Mesodermal cell (in vitro differentiated cells): ENCODE data around the gene NEK2.

Experiments used
- H3K27ac ChIP-seq: 2 replicates; pipeline ENCODE4 v1.7.0; 2013; ENCODE audit warnings: mild to moderate bottlenecking, low read depth, low read length, moderate library complexity; ENCODE audit not compliant: severe bottlenecking
- H3K36me3 ChIP-seq: 2 replicates; pipeline ENCODE4 v1.7.1; 2013; ENCODE audit warnings: mild to moderate bottlenecking, low read length, moderate library complexity; ENCODE audit not compliant: control insufficient read depth, insufficient read depth
- H3K4me1 ChIP-seq: one replicate; pipeline ENCODE4 v1.7.1; 2013; ENCODE audit warnings: mild to moderate bottlenecking, low read length; ENCODE audit not compliant: insufficient read depth, control insufficient read depth, poor library complexity, severe bottlenecking
- H3K4me3 ChIP-seq: 2 replicates; pipeline ENCODE4 v1.7.0; 2013; ENCODE audit warnings: low read length, control low read depth, mild to moderate bottlenecking; ENCODE audit not compliant: insufficient read depth, poor library complexity, severe bottlenecking; ENCODE audit errors: extremely low read depth
- H3K9me3 ChIP-seq: 2 replicates; pipeline ENCODE4 v1.7.1; 2013; ENCODE audit warnings: mild to moderate bottlenecking, low read length, moderate library complexity; ENCODE audit not compliant: control insufficient read depth
- WGBS, 2 experiments: methylation state at CpG; one replicate each; pipeline ENCODE4 v1.1.5; 2013; ENCODE audit warnings: missing lambda C conversion rate in 2 of 2; ENCODE audit not compliant: insufficient coverage in 2 of 2; 5-methylcytosine and 5-hydroxymethylcytosine counted together

Gene NEK2

GRCh38 chr1:211708926-211709325 lies 33.5 kb upstream of the NEK2 start:
- WGBS, 2 experiments = 83 to 93% methylated on average over 1 to 3 of the region's 4 CpGs
- no peaks in the 10 kb centered on the region for H3K4me1 ChIP-seq
- no peaks in the 10 kb centered on the region for H3K36me3 ChIP-seq
- no peak overlapping the region for H3K4me3 ChIP-seq
- H3K27ac ChIP-seq = no peak overlapping the region
- H3K9me3 ChIP-seq = no peaks in the 10 kb centered on the region

DNA sequence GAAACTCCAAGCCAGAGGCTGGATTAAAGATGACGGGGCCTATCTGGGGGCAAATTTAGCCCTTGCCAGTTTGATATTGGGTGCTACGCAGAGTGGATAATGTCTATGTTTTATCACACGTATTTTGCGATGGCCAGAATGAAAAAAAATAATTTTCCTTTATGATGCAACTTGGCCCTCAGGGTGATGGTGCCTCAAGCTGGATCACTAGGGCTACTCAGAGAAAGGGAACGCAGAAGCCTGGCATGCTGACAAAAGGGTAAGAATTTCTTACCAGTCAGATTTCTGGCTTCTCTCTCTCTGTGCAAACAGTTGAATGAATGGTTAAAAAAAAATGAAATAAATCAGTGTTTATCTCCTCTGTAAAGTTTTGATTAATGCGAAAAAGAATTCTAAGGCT lies 32.6 kb upstream of the NEK2 start:
- Histone ChIP-seq H3K4me3 (no peak overlapping the region), H3K4me1 (no peaks in the 10 kb centered on the region), H3K9me3 (no peaks in the 10 kb centered on the region), H3K27ac (no peak overlapping the region), H3K36me3 (no peaks in the 10 kb centered on the region)
- whole genome bisulfite sequencing, 2 experiments = 87 to 98% methylated on average over 5 to 6 of the region's 6 CpGs

GRCh38 chr1:211705467-211706091 lies 30.2 kb upstream of the NEK2 start:
- no peaks in the 10 kb centered on the region for H3K9me3 ChIP-seq
- H3K27ac ChIP-seq = no peak overlapping the region
- 83 to 90% methylated on average over 4 to 5 of the region's 6 CpGs for WGBS, 2 experiments
- no peak overlapping the region for H3K4me3 ChIP-seq
- no peaks in the 10 kb centered on the region for H3K4me1 ChIP-seq
- no peaks in the 10 kb centered on the region for H3K36me3 ChIP-seq

DNA sequence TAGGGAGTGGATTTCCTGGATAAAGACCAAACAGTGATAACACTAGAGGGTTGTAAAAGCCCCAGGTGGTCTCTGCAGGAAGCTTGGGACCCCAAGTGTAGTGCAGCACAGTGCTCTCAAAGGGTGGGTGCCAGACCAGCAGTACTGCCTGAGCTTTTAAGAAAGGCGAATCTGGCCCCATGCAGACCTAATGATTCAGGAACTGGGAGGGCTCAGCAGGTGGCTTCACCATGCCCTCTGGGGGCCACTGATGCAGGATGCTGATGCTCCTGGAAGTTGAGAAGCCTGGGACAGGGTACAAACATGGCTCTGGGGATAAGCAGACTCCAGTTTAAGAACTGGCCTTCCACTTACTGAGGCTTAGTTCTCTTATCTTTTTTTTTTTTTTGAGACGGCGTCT lies 29.1 kb upstream of the NEK2 start:
- Histone ChIP-seq H3K4me1 (no peaks in the 10 kb centered on the region), H3K4me3 (no peak overlapping the region), H3K27ac (no peak overlapping the region), H3K36me3 (no peaks in the 10 kb centered on the region), H3K9me3 (no peaks in the 10 kb centered on the region)
- WGBS, 2 experiments = 90 to 95% methylated on average over 1 to 2 of the region's 3 CpGs

DNA sequence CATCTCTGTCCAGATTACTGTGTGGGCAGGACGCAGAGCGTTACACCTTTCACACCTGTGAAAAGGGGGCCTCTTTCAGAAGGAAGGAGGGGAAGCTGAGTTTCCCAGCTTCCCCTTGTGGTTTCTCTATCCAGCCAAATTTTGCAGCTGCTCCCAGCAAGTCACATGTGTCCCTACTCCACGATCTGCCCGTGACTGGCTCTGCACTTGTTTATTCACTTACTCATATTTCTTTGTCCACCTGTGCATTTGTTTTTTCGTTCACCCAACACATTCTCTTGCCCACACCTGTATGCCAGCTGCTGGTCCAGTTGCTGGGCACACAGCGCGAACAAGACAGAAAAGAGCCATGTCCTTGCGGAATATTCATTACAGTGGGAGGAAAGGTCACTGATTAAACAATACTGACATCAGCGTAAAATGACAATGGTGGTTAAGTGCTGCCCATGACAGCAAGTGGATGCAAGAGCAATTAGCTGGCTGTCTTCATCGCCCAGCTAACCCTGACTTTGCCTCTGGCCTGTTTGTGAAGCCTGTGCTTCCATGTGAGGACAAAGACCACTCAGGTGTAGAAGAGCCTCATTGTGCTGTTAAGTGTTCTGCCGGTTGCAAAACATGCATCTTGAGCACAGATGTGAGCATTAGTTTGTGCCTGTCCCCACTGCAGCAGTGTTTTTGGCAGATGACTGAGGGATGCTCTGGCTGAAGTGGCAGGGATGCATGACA lies 28.6 kb upstream of the NEK2 start:
- no peak overlapping the region for H3K4me3 ChIP-seq
- H3K36me3 ChIP-seq = no peaks in the 10 kb centered on the region
- 91 to 93% methylated on average over 11 of the region's 11 CpGs for WGBS, 2 experiments

GRCh38 chr1:211701733-211702132 lies 26.3 kb upstream of the NEK2 start:
- Histone ChIP-seq H3K4me3 (no peak overlapping the region), H3K4me1 (no peaks in the 10 kb centered on the region), H3K36me3 (no peaks in the 10 kb centered on the region), H3K9me3 (no peaks in the 10 kb centered on the region), H3K27ac (no peak overlapping the region)
- 92 to 95% methylated on average over 6 of the region's 6 CpGs for WGBS, 2 experiments

More for the DNA sequence above, 28.6 kb upstream of the NEK2 start:
- no peak overlapping the region for H3K27ac ChIP-seq
- H3K4me1 ChIP-seq = no peaks in the 10 kb centered on the region
- no peaks in the 10 kb centered on the region for H3K9me3 ChIP-seq

DNA sequence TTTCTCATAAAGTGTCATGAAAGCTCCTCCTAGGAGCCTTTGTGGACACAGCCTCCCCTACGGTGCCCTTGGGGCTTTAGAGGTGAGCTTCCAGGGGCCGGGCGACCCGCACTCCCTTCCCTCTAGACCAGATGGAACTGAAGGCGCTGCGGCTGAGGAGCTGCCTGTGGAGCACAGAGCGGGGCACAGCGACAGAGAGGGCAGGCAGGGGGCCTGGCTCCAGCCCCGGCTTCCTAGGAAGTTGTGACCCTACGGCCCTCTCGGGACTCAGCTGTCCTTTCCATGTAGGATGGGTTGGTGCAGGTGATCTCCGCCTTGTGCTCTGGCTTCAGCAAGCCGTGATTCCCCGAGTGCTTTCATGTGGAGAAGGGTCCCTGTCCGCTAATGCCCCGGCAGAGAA lies 23.6 kb upstream of the NEK2 start:
- Histone ChIP-seq H3K4me1 (no peaks in the 10 kb centered on the region), H3K36me3 (no peaks in the 10 kb centered on the region), H3K4me3 (no peak overlapping the region), H3K27ac (no peak overlapping the region), H3K9me3 (no peaks in the 10 kb centered on the region)
- WGBS, 2 experiments = 82 to 83% methylated on average over 16 of the region's 16 CpGs

DNA sequence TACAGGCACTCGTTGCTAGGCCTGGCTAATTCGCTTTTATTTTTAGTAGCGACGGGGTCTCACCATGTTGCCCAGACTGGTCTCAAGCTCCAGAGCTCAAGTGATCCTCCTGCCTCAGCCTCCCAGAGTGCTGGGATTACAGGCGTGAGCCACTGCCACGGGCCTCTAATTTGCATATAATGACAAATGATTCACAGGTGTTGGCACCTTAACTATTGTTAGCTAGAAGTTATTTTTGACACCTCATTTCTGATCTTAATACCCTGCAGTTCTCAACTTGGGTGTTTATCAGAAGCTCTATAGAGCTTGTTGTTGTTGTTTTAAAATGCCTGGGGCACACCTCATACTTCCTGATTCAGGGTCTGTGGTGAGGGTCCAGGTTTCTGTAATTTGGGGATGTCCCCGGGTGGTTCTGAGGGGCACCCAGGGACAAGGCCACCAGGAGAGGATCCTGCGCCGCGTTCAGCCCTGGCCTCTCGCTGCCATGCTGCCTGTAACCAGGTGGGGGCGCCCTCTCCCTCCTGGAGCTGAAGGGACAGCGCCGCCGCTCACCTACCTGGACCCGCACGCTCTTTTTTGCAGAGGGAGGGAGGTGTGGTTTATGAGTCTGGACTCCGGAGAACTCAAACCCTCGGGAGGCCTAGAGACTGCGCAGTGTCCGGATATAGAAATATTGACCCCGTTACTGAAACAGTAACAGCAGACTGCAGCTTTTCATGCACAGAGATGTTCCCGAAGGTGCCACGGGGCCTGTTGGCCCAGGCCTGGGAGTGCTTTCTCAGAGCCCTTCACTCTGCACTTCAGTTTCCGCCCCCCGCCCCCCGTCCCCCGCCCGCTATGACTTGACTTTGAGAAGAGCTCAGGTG lies 23.0 kb upstream of the NEK2 start:
- no peak overlapping the region for H3K4me3 ChIP-seq
- 45 to 50% methylated on average over 12 to 14 of the region's 29 CpGs for WGBS, 2 experiments

DNA sequence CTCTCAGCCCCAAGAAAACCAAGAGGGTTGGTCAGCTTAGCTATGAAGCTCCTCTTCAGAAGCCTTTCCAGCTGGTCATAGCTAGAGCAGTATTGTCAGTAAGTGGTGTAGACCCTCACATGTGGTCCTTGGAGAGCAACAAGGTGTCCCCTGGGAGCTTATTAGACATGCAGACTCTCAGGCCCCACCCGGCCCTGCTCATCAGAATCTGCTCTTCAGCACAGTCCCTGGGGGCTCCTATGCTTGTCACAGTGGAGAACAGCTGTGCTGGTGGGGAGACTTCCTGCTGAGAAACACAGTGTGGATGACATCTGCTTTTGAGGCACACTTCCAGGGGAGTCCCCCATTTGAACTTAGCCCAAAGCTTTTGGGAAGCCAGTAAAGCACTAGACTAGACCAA lies 21.9 kb upstream of the NEK2 start:
- Histone ChIP-seq H3K4me1 (no peaks in the 10 kb centered on the region), H3K27ac (no peak overlapping the region), H3K9me3 (no peaks in the 10 kb centered on the region), H3K4me3 (no peak overlapping the region), H3K36me3 (no peaks in the 10 kb centered on the region)
- WGBS, 2 experiments = 86% methylated on average over 1 of the region's 1 CpG; no CpG with 5 or more reads in 1 of the 2 experiments

More for the DNA sequence above, 23.0 kb upstream of the NEK2 start:
- Histone ChIP-seq H3K4me1 (no peaks in the 10 kb centered on the region), H3K9me3 (no peaks in the 10 kb centered on the region), H3K36me3 (no peaks in the 10 kb centered on the region), H3K27ac (no peak overlapping the region)

DNA sequence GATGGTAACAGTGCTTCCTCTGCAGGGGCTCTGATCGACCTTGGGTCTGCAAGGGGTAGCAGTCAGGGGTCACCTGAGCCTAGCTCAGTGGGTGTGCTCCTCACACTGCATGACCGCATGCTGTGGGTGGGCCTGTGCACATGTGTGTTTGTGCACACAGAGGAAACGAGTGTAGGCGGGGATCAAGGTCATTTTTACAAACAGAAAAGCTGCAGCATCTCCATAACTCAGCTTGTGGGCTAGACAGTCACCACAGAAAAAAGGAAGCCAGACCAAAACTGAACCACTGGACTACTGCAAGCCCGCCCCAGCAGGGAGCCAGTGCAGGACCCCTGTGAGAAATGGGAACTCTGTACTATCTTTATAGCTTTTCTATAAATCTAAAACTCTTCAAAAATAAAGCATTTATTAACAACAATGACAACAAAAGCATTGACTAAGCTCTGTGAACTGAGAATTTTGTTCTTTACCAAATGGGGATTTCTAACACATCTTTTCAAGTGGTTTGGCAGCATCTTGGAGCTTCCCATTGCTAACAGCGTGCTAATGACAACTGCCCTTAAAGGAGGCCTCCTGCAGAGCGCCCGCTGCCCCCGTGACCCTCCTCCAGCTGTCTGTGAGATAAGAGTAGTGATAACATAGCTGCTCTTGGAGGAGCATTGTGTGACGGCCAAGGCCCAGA lies 19.9 kb upstream of the NEK2 start:
- no peak overlapping the region for H3K27ac ChIP-seq
- no peaks in the 10 kb centered on the region for H3K36me3 ChIP-seq
- 38 to 58% methylated on average over 4 to 8 of the region's 10 CpGs for WGBS, 2 experiments
- H3K4me3 ChIP-seq = no peak overlapping the region
- no peaks in the 10 kb centered on the region for H3K4me1 ChIP-seq
- no peaks in the 10 kb centered on the region for H3K9me3 ChIP-seq
